Measurements from ENCODE around the gene TCEANC. TPM values are rescaled to one million over a fixed set of nuclear protein-coding genes. Genes with fewer than 3 reads are reported as not detected.

TCEANC gene
- total and polyA plus RNA-seq, 12 donors = 0.59 to 7.2 (median 4.1) TPM

DNA sequence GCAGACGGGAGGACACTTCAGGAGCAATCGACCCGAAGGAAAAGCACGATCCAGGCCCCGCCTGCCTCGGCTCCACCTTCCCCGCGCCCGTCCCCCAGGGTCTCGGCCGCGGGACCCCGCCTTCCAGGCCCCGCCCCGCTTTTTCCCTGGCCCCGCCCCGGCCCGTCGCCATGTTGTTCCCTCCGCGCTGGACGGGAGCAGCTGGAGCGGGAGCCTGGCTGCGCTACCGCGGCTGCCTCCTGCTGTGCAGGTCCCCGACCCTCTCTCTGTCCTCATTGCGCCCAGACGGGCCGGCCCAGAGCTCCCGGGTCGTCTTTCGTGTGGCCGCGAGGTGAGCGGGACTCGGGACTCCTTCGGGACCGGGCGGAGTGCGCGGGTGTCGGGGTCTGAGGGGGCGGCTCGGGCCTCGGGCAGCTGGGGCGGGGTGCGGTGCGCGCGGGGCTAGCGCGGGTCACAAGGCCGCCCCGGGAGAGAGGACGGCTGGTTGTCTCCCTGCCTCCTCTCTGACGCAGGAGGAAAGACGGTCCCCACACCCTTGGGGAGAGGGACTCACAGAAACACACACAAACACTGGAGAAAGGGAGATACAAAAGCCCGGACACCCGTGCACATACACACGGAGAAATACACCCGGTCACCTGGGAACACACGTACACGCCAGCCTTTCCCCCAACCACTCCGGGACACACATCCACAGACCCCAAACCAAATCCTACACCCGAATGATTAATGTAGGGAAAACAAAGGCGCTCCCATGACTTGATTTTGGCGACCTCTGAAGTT is 36.2 kb downstream of the TCEANC start, which contains the start of gene RAB9A:
RAB9A (plus strand) TSS at position 171 of the 783 bp plus-strand sequence. CDS start 19,619 bp downstream, outside the sequence.
- WGBS, 2 donors = 0 to 1% methylated on average over 43 to 66 of the region's 68 CpGs
- DNase-seq (peak; percentile 85 to 89), ATAC-seq (peak; percentile 98 to 99 (median 99))
- intact Hi-C loops (cut with DNase I) = loop anchor here in 3 of 10 donors (1.0 to 5.0 kb wide), 3 partner anchors 43 to 46 kb away; partner anchors contain the start of genes OFD1 (in 3 of the 3) and TRAPPC2 (in 3 of the 3)
- TF ChIP-seq, protein P1, sequence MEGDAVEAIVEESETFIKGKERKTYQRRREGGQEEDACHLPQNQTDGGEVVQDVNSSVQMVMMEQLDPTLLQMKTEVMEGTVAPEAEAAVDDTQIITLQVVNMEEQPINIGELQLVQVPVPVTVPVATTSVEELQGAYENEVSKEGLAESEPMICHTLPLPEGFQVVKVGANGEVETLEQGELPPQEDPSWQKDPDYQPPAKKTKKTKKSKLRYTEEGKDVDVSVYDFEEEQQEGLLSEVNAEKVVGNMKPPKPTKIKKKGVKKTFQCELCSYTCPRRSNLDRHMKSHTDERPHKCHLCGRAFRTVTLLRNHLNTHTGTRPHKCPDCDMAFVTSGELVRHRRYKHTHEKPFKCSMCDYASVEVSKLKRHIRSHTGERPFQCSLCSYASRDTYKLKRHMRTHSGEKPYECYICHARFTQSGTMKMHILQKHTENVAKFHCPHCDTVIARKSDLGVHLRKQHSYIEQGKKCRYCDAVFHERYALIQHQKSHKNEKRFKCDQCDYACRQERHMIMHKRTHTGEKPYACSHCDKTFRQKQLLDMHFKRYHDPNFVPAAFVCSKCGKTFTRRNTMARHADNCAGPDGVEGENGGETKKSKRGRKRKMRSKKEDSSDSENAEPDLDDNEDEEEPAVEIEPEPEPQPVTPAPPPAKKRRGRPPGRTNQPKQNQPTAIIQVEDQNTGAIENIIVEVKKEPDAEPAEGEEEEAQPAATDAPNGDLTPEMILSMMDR (IDR thresholded peaks at IDR 0.05) = no peak
- Histone ChIP-seq H3K27ac (peak within 1 kb of the TSS; percentile 89 to 97 (median 94)), H3K4me3 (peak within 1 kb of the TSS; percentile 58 to 83 (median 72)), H3K36me3 (no peaks in the 10 kb centered on the region), H3K9me3 (no peaks in the 10 kb centered on the region), H3K27me3 (peaks cover 0 to 52% (median 0%) of the 10 kb centered on the region in 7 donors), H3K4me1 (peaks cover 0 to 47% (median 25%) of the 10 kb centered on the region in 9 donors)

DNA sequence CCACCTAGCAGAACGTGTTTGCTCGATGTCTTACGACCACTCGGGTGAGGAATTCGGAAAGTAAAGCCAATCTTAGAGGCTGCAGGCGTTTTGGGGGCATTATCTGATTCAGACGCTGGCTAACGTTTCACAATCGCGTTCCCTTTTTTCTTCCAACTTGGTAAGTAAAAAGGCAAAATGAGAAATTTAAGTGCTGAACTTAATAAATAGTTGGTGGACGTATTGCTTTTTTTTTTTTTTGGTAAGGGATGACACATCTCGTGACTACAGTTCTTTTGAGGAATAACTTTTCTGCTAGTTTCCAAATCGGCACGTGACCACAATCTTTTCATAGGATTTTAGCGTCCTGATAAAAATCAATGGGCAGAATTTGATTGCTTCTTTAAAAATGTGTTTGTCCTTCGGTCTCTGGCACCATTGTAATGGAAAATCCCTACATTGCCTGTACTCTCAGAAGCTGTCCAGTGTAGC is 36.8 kb downstream of the TCEANC start:
- 0 to 1% methylated on average over 16 of the region's 16 CpGs for WGBS, 2 donors
- Histone ChIP-seq H3K36me3 (no peaks in the 10 kb centered on the region), H3K27ac (peak overlapping the region; percentile 89 to 97 (median 94)), H3K9me3 (no peaks in the 10 kb centered on the region), H3K4me1 (peaks cover 0 to 53% (median 32%) of the 10 kb centered on the region in 9 donors), H3K4me3 (peak overlapping the region; percentile 58 to 83 (median 72)), H3K27me3 (peaks cover 0 to 52% (median 0%) of the 10 kb centered on the region in 7 donors)
- ATAC-seq (peak in 1 of 8 donors; percentile 38), DNase-seq (no peak)
- TF ChIP-seq, protein P1 (IDR thresholded peaks at IDR 0.05) = no peak
- intact Hi-C loops (cut with DNase I) = loop anchor here in 4 of 10 donors (1.0 to 5.0 kb wide), 3 partner anchors 43 to 45 kb away; partner anchors contain the start of genes OFD1 (in 4 of the 4) and TRAPPC2 (in 4 of the 4)

DNA sequence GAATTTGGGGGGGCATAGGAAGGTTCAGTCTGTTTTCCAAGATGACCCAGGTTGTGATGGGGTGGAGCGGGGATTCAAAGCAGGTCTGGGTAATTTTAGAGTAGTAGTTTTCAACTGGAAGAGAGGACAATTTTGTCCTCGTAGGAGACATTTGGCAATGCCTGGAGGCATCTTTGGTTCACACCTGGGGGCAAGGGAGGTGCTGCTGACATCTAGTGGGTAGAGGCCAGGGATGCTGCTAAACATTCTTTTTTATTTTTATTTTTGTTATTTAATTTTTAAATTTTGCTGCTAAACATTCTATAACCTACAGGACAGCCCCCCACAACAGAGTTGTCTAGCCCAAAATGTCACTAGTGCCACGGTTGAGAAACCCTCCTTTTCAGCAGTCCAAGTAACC is 37.9 kb downstream of the TCEANC start:
- H3K9me3 ChIP-seq = no peaks in the 10 kb centered on the region
- H3K27me3 ChIP-seq = peaks cover 0 to 52% (median 0%) of the 10 kb centered on the region in 7 donors
- ATAC-seq (no peak), DNase-seq (no peak)
- H3K36me3 ChIP-seq = no peaks in the 10 kb centered on the region
- WGBS, 2 donors = 72 to 77% methylated on average over 3 of the region's 3 CpGs
- intact Hi-C loops (cut with DNase I) = loop anchor here in 1 of 10 donors (5.0 kb wide), 1 partner anchor 41 kb away; the partner anchor contains the start of genes OFD1 and TRAPPC2
- H3K27ac ChIP-seq = peak overlapping the region in 1 of 10 donors; percentile 93
- TF ChIP-seq, protein P1 (IDR thresholded peaks at IDR 0.05) = no peak
- peak overlapping the region in 7 of 10 donors; percentile 71 to 83 (median 77) for H3K4me3 ChIP-seq
- peaks cover 0 to 57% (median 41%) of the 10 kb centered on the region in 9 donors for H3K4me1 ChIP-seq

DNA sequence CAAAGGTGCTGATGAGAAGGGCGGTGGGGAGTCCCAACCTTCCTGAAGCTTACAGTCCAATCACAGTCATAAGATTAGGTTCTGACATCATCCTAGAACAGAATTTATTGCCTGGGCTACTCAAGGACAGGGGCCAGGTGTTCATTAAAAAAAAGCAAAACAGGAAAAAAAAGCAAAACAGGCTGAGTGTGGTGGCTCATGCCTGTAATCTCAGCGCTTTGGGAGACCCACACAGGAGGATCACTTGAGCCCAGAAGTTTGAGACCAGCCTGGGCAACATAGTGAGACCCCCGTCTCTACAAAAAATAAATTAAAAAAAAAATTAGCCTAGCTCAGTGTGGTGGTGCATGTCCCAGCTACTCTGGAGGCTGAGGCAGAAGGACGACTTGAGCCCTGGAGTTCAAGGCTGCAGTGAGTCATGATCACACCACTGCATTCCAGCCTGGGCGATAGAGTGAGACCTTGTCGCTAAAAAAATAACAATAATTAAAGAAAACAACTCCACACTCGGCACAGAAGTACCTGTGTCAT is 39.0 kb downstream of the TCEANC start:
- ATAC-seq = no peak
- H3K27ac ChIP-seq = peak overlapping the region in 1 of 10 donors; percentile 10

More for the DNA sequence above, 39.0 kb downstream of the TCEANC start:
- no peak for DNase-seq
- H3K36me3 ChIP-seq = no peaks in the 10 kb centered on the region
- no peaks in the 10 kb centered on the region for H3K9me3 ChIP-seq
- H3K4me3 ChIP-seq = no peak overlapping the region
- intact Hi-C loops (cut with DNase I) = loop anchor here in 1 of 10 donors (5.0 kb wide), 1 partner anchor 40 kb away; the partner anchor contains the start of genes OFD1 and TRAPPC2
- WGBS, 2 donors = 70 to 75% methylated on average over 7 of the region's 7 CpGs
- peaks cover 0 to 47% (median 0%) of the 10 kb centered on the region in 7 donors for H3K27me3 ChIP-seq
- TF ChIP-seq, protein P1 (IDR thresholded peaks at IDR 0.05) = no peak
- H3K4me1 ChIP-seq = peaks cover 0 to 59% (median 41%) of the 10 kb centered on the region in 9 donors
